Measurements from ENCODE around the gene XRCC1. TPM values are rescaled to one million over a fixed set of nuclear protein-coding genes. Genes with fewer than 3 reads are reported as not detected.

The XRCC1 gene
- total RNA-seq, 1 donor from 2014 or later: 20.9 TPM

- TF ChIP-seq POLR2A (IDR thresholded peaks at IDR 0.05): no peak
- no peak for TF ChIP-seq CTCF (IDR thresholded peaks at IDR 0.05)
- TF ChIP-seq POLR2AphosphoS5 (IDR thresholded peaks at IDR 0.05; ENCODE audit: insufficient read depth in 1 of 2, low read depth in 1 of 2): no peak
- DNase-seq (ENCODE audit: extremely low spot score in 2 of 2): no peak
- no peaks in the 10 kb centered on the region for H3K27me3 ChIP-seq
- H3K27ac ChIP-seq: no peak overlapping the region
- peaks cover 0 to 54% of the 10 kb centered on the region in 2 donors for H3K36me3 ChIP-seq
- no peak overlapping the region for H3K4me3 ChIP-seq
- intact Hi-C loops (cut with DNase I): no loop called here
- H3K4me1 ChIP-seq: no peaks in the 10 kb centered on the region
- no peaks in the 10 kb centered on the region for H3K9me3 ChIP-seq
Observed at GRCh38 chr19:43546581-43546980, 28.7 kb downstream of the XRCC1 start.

- Histone ChIP-seq H3K4me1 (no peaks in the 10 kb centered on the region), H3K9me3 (no peaks in the 10 kb centered on the region), H3K4me3 (no peak overlapping the region), H3K27ac (no peak overlapping the region), H3K36me3 (peaks cover 0 to 49% of the 10 kb centered on the region in 2 donors), H3K27me3 (no peaks in the 10 kb centered on the region)
- intact Hi-C loops (cut with DNase I): no loop called here
- DNase-seq (ENCODE audit: extremely low spot score in 2 of 2): no peak
- TF ChIP-seq POLR2AphosphoS5 (IDR thresholded peaks at IDR 0.05; ENCODE audit: insufficient read depth in 1 of 2, low read depth in 1 of 2): no peak
Observed at GRCh38 chr19:43545981-43546380, 29.3 kb downstream of the XRCC1 start.

- TF ChIP-seq CTCF (IDR thresholded peaks at IDR 0.05): no peak
- no peak for TF ChIP-seq POLR2A (IDR thresholded peaks at IDR 0.05)
- TF ChIP-seq POLR2AphosphoS5 (IDR thresholded peaks at IDR 0.05; ENCODE audit: insufficient read depth in 1 of 2, low read depth in 1 of 2): no peak
- DNase-seq (ENCODE audit: extremely low spot score in 2 of 2): no peak
- Histone ChIP-seq H3K27ac (no peak overlapping the region), H3K4me3 (no peak overlapping the region), H3K4me1 (no peaks in the 10 kb centered on the region), H3K9me3 (no peaks in the 10 kb centered on the region), H3K36me3 (peaks cover 0 to 47% of the 10 kb centered on the region in 2 donors), H3K27me3 (no peaks in the 10 kb centered on the region)
- intact Hi-C loops (cut with DNase I): no loop called here
Observed at GRCh38 chr19:43545276-43545675, 30.1 kb downstream of the XRCC1 start.

GRCh38 chr19:43544077-43544476 is 31.2 kb downstream of the XRCC1 start:
- Histone ChIP-seq H3K36me3 (peaks cover 0 to 54% of the 10 kb centered on the region in 2 donors), H3K27ac (no peak overlapping the region)
- no peak for TF ChIP-seq POLR2AphosphoS5 (IDR thresholded peaks at IDR 0.05; ENCODE audit: insufficient read depth in 1 of 2, low read depth in 1 of 2)

GRCh38 chr19:43541920-43542650 is 33.2 kb downstream of the XRCC1 start:
- peaks cover 0 to 62% of the 10 kb centered on the region in 2 donors for H3K36me3 ChIP-seq
- intact Hi-C loops (cut with DNase I): no loop called here

More at GRCh38 chr19:43544077-43544476, 31.2 kb downstream of the XRCC1 start:
- no peak for DNase-seq (ENCODE audit: extremely low spot score in 2 of 2)
- Histone ChIP-seq H3K9me3 (peaks cover 4% of the 10 kb centered on the region), H3K27me3 (no peaks in the 10 kb centered on the region), H3K4me1 (no peaks in the 10 kb centered on the region), H3K4me3 (no peak overlapping the region)
- intact Hi-C loops (cut with DNase I): no loop called here

More at GRCh38 chr19:43541920-43542650, 33.2 kb downstream of the XRCC1 start:
- H3K4me1 ChIP-seq: no peaks in the 10 kb centered on the region
- TF ChIP-seq POLR2AphosphoS5 (IDR thresholded peaks at IDR 0.05; ENCODE audit: insufficient read depth in 1 of 2, low read depth in 1 of 2): no peak
- TF ChIP-seq CTCF (IDR thresholded peaks at IDR 0.05): no peak
- TF ChIP-seq POLR2A (IDR thresholded peaks at IDR 0.05): no peak
- H3K9me3 ChIP-seq: peaks cover 7% of the 10 kb centered on the region
- no peaks in the 10 kb centered on the region for H3K27me3 ChIP-seq
- H3K27ac ChIP-seq: no peak overlapping the region
- DNase-seq (ENCODE audit: extremely low spot score in 2 of 2): no peak
- H3K4me3 ChIP-seq: no peak overlapping the region
